GM23338 (cell line): ENCODE measurements around the gene BMP10. TPM values are rescaled to one million over a fixed set of nuclear protein-coding genes. Genes with fewer than 3 reads are reported as not detected.

Source experiments
- ATAC-seq: fragments of 200-7000 bp; cut with Tn5 transposase; 3 replicates; pipeline ENCODE4 v1.9.1; 2020
- DNase-seq: peaks from one replicate; pipeline ENCODE4 v3.0.0-alpha.2; 2015; ENCODE audit warnings: low spot score
- H2AFZ ChIP-seq: fragments of 200-600 bp; sonication (generic); 2 replicates; pipeline ENCODE4 v1.8.0; 2016; ENCODE audit warnings: antibody characterized with exemption, mild to moderate bottlenecking, moderate library complexity
- H3F3A ChIP-seq: fragments of 200-600 bp; sonication (generic); replicated peaks from 2 replicates; pipeline ENCODE4 v1.8.0; 2017; ENCODE audit warnings: antibody characterized with exemption, mixed run types, low read depth
- H3K27ac ChIP-seq: fragments of 200-600 bp; sonication (generic); 2 replicates; pipeline ENCODE4 v1.6.1; 2016; ENCODE audit warnings: low read depth
- H3K27me3 ChIP-seq: fragments of 200-600 bp; sonication (generic); 2 replicates; pipeline ENCODE4 v1.8.0; 2016; ENCODE audit warnings: mild to moderate bottlenecking, mixed run types, moderate library complexity; ENCODE audit not compliant: insufficient read depth
- H3K36me3 ChIP-seq: fragments of 200-600 bp; sonication (generic); 2 replicates; pipeline ENCODE4 v1.8.0; 2016; ENCODE audit warnings: mild to moderate bottlenecking; ENCODE audit not compliant: insufficient read depth
- H3K4me1 ChIP-seq: fragments of 200-600 bp; sonication (generic); 2 replicates; pipeline ENCODE4 v1.8.0; 2016; ENCODE audit warnings: mild to moderate bottlenecking, moderate library complexity; ENCODE audit not compliant: insufficient read depth
- H3K4me2 ChIP-seq: fragments of 200-600 bp; sonication (generic); 2 replicates; pipeline ENCODE4 v1.7.1; 2017; ENCODE audit warnings: mixed run types
- H3K4me3 ChIP-seq: fragments of 200-600 bp; sonication (generic); 2 replicates; pipeline ENCODE4 v1.6.1; 2016; ENCODE audit warnings: mixed run types
- H3K79me2 ChIP-seq: fragments of 200-600 bp; sonication (generic); replicated peaks from 2 replicates; pipeline ENCODE4 v1.8.0; 2017; ENCODE audit warnings: mild to moderate bottlenecking; ENCODE audit not compliant: insufficient read depth
- H3K9me2 ChIP-seq: fragments of 200-600 bp; sonication (generic); 2 replicates; pipeline ENCODE4 v1.8.0; 2017; ENCODE audit not compliant: insufficient read depth
- H4K20me1 ChIP-seq: fragments of 200-600 bp; sonication (generic); replicated peaks from 2 replicates; pipeline ENCODE4 v1.8.0; 2017; ENCODE audit warnings: mild to moderate bottlenecking; ENCODE audit not compliant: insufficient read depth
- H3K27ac Mint-ChIP-seq: 2 replicates; pipeline ENCODE4 v1.8.0; 2020; ENCODE audit warnings: inconsistent platforms, mild to moderate bottlenecking, moderate library complexity, mixed read lengths
- H3K27me3 Mint-ChIP-seq: 3 replicates; pipeline ENCODE4 v1.8.0; 2022; ENCODE audit warnings: low read depth, mild to moderate bottlenecking, moderate library complexity, mixed read lengths, inconsistent platforms; ENCODE audit not compliant: insufficient read depth, poor library complexity
- H3K36me3 Mint-ChIP-seq: 3 replicates; pipeline ENCODE4 v1.8.0; 2021; ENCODE audit warnings: low read depth, mild to moderate bottlenecking, inconsistent platforms, moderate library complexity, mixed read lengths
- H3K4me1 Mint-ChIP-seq: 3 replicates; pipeline ENCODE4 v1.8.0; 2020; ENCODE audit warnings: mild to moderate bottlenecking, inconsistent platforms, mixed read lengths
- H3K4me3 Mint-ChIP-seq: 3 replicates; pipeline ENCODE4 v1.8.0; 2021; ENCODE audit warnings: moderate library complexity, mild to moderate bottlenecking, inconsistent platforms, mixed read lengths
- H3K9me3 Mint-ChIP-seq: 3 replicates; pipeline ENCODE4 v1.8.0; 2020; ENCODE audit warnings: moderate library complexity, mild to moderate bottlenecking, inconsistent platforms, mixed read lengths
- CREB1 ChIP-seq: fragments of 250-450 bp; sonication (Bioruptor Pico); IDR thresholded peaks from 2 replicates; pipeline ENCODE4 v1.5.0; 2020; ENCODE audit warnings: low read depth, mild to moderate bottlenecking, moderate library complexity
- JUNB ChIP-seq: IDR thresholded peaks from one replicate; pipeline ENCODE4 v1.6.1; 2016; ENCODE audit warnings: antibody characterized with exemption; ENCODE audit not compliant: unreplicated experiment
- STAT1 ChIP-seq: IDR thresholded peaks from one replicate; pipeline ENCODE4 v1.6.1; 2016; ENCODE audit warnings: antibody characterized with exemption; ENCODE audit not compliant: unreplicated experiment
- ZNF114 ChIP-seq: fragments of 250-450 bp; sonication (Bioruptor Pico); IDR thresholded peaks from 2 replicates; pipeline ENCODE4 v1.5.0; 2020; ENCODE audit warnings: mild to moderate bottlenecking, moderate library complexity
- polyA plus RNA-seq: library from polyadenylated mRNA; unstranded; fragments of >200 nt; fragmentation: Nextera tagmentation; extraction: Ambion mirVana; gene quantifications from 2 replicates; pipeline ENCODE4 v1.2.1, GENCODE V29; 2016
- total RNA-seq: library from RNA; depleted of rRNA; stranded (reverse); fragments of >200 nt; shearing (Covaris generic); gene quantifications from 2 replicates; pipeline ENCODE4 v1.2.3, GENCODE V29; 2014; rRNA removed
- TF ChIP-seq, protein P1 (sequence below): IDR thresholded peaks from one replicate; pipeline ENCODE4 v1.6.1; 2018; ENCODE audit warnings: antibody characterized with exemption; ENCODE audit not compliant: unreplicated experiment

BMP10 gene
- total and polyA plus RNA-seq, 2 experiments from 2014 or later, result not detected

DNA sequence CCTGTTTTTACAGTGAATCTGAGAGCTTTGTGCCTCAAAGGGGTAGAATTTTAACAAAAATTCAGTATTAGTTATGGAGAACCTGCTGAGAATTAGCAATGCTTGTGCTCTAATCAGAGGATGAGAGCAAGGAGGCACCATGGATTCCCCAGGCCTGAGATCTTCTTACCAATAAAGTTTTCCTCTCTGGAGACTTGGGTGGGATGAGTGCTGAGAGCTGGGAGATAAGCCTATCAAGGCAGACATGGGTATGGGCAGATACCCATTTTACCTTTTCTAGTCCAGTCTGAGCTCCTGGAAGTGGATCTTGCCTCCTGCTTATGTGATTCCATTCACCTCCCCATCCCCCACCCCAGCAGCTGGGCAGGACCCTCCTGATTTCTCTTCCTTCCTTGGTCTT, 53.9 kb downstream of the BMP10 start:
- Histone ChIP-seq H2AFZ (no peak overlapping the region), H3K79me2 (no peaks in the 10 kb centered on the region), H3F3A (no peaks in the 10 kb centered on the region), H3K9me2 (0 out of 2 replicates have a peak, but pooled peaks cover 5% of the 10 kb centered on the region), H3K27ac (no peak overlapping the region), H3K4me1 (peaks cover 10% of the 10 kb centered on the region), H3K4me2 (no peak overlapping the region), H4K20me1 (no peaks in the 10 kb centered on the region), H3K4me3 (no peak overlapping the region), H3K36me3 (no peaks in the 10 kb centered on the region), H3K27me3 (no peaks in the 10 kb centered on the region)
- H3K9me3 Mint-ChIP-seq, result no peaks in the 10 kb centered on the region
- H3K4me3 Mint-ChIP-seq, result no peak overlapping the region
- peaks cover 20% of the 10 kb centered on the region for H3K4me1 Mint-ChIP-seq
- H3K27me3 Mint-ChIP-seq, result peaks cover 1% of the 10 kb centered on the region
- TF ChIP-seq, protein P1, sequence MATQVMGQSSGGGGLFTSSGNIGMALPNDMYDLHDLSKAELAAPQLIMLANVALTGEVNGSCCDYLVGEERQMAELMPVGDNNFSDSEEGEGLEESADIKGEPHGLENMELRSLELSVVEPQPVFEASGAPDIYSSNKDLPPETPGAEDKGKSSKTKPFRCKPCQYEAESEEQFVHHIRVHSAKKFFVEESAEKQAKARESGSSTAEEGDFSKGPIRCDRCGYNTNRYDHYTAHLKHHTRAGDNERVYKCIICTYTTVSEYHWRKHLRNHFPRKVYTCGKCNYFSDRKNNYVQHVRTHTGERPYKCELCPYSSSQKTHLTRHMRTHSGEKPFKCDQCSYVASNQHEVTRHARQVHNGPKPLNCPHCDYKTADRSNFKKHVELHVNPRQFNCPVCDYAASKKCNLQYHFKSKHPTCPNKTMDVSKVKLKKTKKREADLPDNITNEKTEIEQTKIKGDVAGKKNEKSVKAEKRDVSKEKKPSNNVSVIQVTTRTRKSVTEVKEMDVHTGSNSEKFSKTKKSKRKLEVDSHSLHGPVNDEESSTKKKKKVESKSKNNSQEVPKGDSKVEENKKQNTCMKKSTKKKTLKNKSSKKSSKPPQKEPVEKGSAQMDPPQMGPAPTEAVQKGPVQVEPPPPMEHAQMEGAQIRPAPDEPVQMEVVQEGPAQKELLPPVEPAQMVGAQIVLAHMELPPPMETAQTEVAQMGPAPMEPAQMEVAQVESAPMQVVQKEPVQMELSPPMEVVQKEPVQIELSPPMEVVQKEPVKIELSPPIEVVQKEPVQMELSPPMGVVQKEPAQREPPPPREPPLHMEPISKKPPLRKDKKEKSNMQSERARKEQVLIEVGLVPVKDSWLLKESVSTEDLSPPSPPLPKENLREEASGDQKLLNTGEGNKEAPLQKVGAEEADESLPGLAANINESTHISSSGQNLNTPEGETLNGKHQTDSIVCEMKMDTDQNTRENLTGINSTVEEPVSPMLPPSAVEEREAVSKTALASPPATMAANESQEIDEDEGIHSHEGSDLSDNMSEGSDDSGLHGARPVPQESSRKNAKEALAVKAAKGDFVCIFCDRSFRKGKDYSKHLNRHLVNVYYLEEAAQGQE, result no peak
- no peak for TF ChIP-seq JUNB
- TF ChIP-seq CREB1 (CRISPR knock-in tag), result no peak
- TF ChIP-seq STAT1, result no peak
- TF ChIP-seq ZNF114 (CRISPR knock-in tag), result no peak
- no peaks in the 10 kb centered on the region for H3K36me3 Mint-ChIP-seq
- ATAC-seq (no peak), DNase-seq (no peak)
- H3K27ac Mint-ChIP-seq, result no peak overlapping the region

Other genes with a start within 250 kb of the BMP10 start
- gene PROKR1, start 227.8 kb downstream of the BMP10 start, total RNA-seq, result 5.2 and 5.3 TPM in 2 replicates
- gene PROKR1, start 227.8 kb downstream of the BMP10 start, polyA plus RNA-seq, result 0.61 and 1.1 TPM in 2 replicates
- 1.9 and 2.5 TPM in 2 replicates for gene ARHGAP25, start 136.6 kb downstream of the BMP10 start, total RNA-seq
- 1.9 and 2.0 TPM in 2 replicates for gene ARHGAP25, start 136.6 kb downstream of the BMP10 start, polyA plus RNA-seq
- not detected in 2 replicates for gene GKN2, start 81.5 kb upstream of the BMP10 start, total RNA-seq
- not detected in 2 replicates for gene GKN2, start 81.5 kb upstream of the BMP10 start, polyA plus RNA-seq
- not detected in 2 replicates for gene GKN1, start 103.2 kb upstream of the BMP10 start, total RNA-seq
- not detected in 2 replicates for gene GKN1, start 103.2 kb upstream of the BMP10 start, polyA plus RNA-seq
- gene ANTXR1, start 141.8 kb upstream of the BMP10 start, total RNA-seq, result 23.1 and 24.7 TPM in 2 replicates
- gene ANTXR1, start 141.8 kb upstream of the BMP10 start, polyA plus RNA-seq, result 13.3 and 16.1 TPM in 2 replicates